Lung (tissue), 12 donors: Measurements from ENCODE around the gene JAKMIP3. TPM values are rescaled to one million over a fixed set of nuclear protein-coding genes. Genes with fewer than 3 reads are reported as not detected.

Experiments used
- ATAC-seq: fragments of 200-7000 bp; cut with Tn5 transposase; one replicate; pipeline ENCODE4 v1.9.1; 2020; ENCODE audit warnings: moderate number of reproducible peaks; ENCODE audit not compliant: insufficient read depth, low FRiP score
- DNase-seq, 3 donors: peaks; one replicate each; pipeline ENCODE4 v3.0.0-alpha.2; 2013 to 2017
- H3K27ac ChIP-seq, 2 donors: one replicate each; pipeline ENCODE4 v1.5.1; 2013; ENCODE audit warnings: mild to moderate bottlenecking in 2 of 2, moderate library complexity in 2 of 2, control low read depth in 1 of 2, inconsistent platforms in 1 of 2, low read depth in 1 of 2, low read length in 1 of 2
- H3K27me3 ChIP-seq, 3 donors: one replicate each; pipeline ENCODE4 v1.5.1; 2013; ENCODE audit warnings: low read length in 2 of 3; ENCODE audit not compliant: control insufficient read depth in 3 of 3, insufficient read depth in 3 of 3
- H3K36me3 ChIP-seq, 4 donors: one replicate each; pipeline ENCODE4 v1.5.1; 2013; ENCODE audit warnings: low read length in 4 of 4, mild to moderate bottlenecking in 1 of 4, moderate library complexity in 1 of 4; ENCODE audit not compliant: control insufficient read depth in 4 of 4, insufficient read depth in 4 of 4
- H3K4me1 ChIP-seq, 5 donors: one replicate each; pipeline ENCODE4 v1.5.1; 2013; ENCODE audit warnings: low read length in 5 of 5, mild to moderate bottlenecking in 2 of 5, moderate library complexity in 1 of 5; ENCODE audit not compliant: control insufficient read depth in 5 of 5, insufficient read depth in 5 of 5
- H3K4me3 ChIP-seq: one replicate; pipeline ENCODE4 v1.5.1; 2013; ENCODE audit warnings: mild to moderate bottlenecking, control low read depth, moderate library complexity
- H3K9ac ChIP-seq, 2 donors: one replicate each; pipeline ENCODE4 v1.5.1; 2013; ENCODE audit warnings: low read length in 2 of 2, control low read depth in 1 of 2; ENCODE audit not compliant: insufficient read depth in 1 of 2
- H3K9me3 ChIP-seq, 4 donors: one replicate each; pipeline ENCODE4 v1.5.1; 2013; ENCODE audit warnings: low read length in 3 of 4, mild to moderate bottlenecking in 1 of 4, moderate library complexity in 1 of 4; ENCODE audit not compliant: control insufficient read depth in 4 of 4, insufficient read depth in 3 of 4
- CTCF ChIP-seq: IDR thresholded peaks from 2 replicates; pipeline ENCODE4 v1.5.1; 2012; ENCODE audit warnings: mild to moderate bottlenecking; ENCODE audit errors: control extremely low read depth, extremely low read depth
- WGBS, 2 donors: extraction: QIAGEN DNeasy Blood & Tissue Kit; methylation state at CpG; one replicate each; pipeline ENCODE4 v1.1.7; 2013; 5-methylcytosine and 5-hydroxymethylcytosine counted together
- polyA plus RNA-seq, 2 donors: library from polyadenylated mRNA; stranded (reverse); fragments of 200-250 nt; gene quantifications; one replicate each; pipeline ENCODE4 v1.2.1, GENCODE V29; 2013
- total RNA-seq, 2 donors: library from RNA; depleted of rRNA in 1 of 2; stranded (reverse); fragments of >200 nt in 1 of 2; gene quantifications; one replicate each; pipeline ENCODE4 v1.2.1, GENCODE V29; 2014 to 2021
- donor health status: control.
- donor health status: control.
- donor health status: Bipolar disorder and iron deficiency.
- donor health status: healthy.
- donor health status: DM: yes; HTN: yes; CAD: no.

Gene JAKMIP3
- total and polyA plus RNA-seq, 4 donors = 0.14 to 0.34 (median 0.21) TPM

GRCh38 chr10:132045324-132045723, 20.4 kb upstream of the JAKMIP3 start:
- no peak overlapping the region for H3K9ac ChIP-seq
- no peak for TF ChIP-seq CTCF
- DNase-seq (no peak), ATAC-seq (no peak)
- no peak overlapping the region for H3K4me3 ChIP-seq
- no peaks in the 10 kb centered on the region for H3K36me3 ChIP-seq
- 89 to 94% methylated on average over 9 of the region's 9 CpGs for WGBS, 2 donors
- no peak overlapping the region for H3K27ac ChIP-seq
- H3K27me3 ChIP-seq = peaks cover 0 to 62% (median 29%) of the 10 kb centered on the region in 3 donors
- no peaks in the 10 kb centered on the region for H3K4me1 ChIP-seq
- H3K9me3 ChIP-seq = peaks cover 0 to 7% (median 0%) of the 10 kb centered on the region in 4 donors

GRCh38 chr10:132047575-132048293, 18.0 kb upstream of the JAKMIP3 start:
- 81 to 89% methylated on average over 35 to 42 of the region's 42 CpGs for WGBS, 2 donors
- Histone ChIP-seq H3K4me1 (no peaks in the 10 kb centered on the region), H3K9me3 (peaks cover 0 to 12% (median 5%) of the 10 kb centered on the region in 4 donors), H3K27ac (no peak overlapping the region), H3K9ac (no peak overlapping the region), H3K36me3 (no peaks in the 10 kb centered on the region), H3K27me3 (peaks cover 0 to 52% (median 21%) of the 10 kb centered on the region in 3 donors), H3K4me3 (no peak overlapping the region)
- no peak for DNase-seq
- no peak for ATAC-seq
- TF ChIP-seq CTCF = no peak

DNA sequence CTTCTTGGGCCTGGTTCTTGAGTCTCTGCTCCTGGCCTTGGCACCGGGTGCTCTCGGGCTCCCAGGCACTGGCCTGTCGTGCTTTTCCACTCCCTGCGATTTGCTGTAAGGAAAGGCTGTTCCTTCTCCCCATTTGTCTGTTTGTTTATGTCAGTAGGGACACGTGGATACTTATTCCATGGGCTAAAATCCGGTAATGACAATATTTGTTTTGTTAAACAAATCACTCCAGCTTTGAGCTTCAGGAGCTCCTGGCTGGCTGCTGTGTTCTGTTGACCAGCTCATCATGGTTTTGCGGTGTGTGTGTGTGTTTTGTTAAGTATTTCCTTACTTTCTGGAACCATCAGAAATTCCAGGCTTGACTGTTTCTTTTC, 17.5 kb upstream of the JAKMIP3 start:
- no peak for DNase-seq

More for the DNA sequence above, 17.5 kb upstream of the JAKMIP3 start:
- no peak for ATAC-seq
- 42 to 54% methylated on average over 7 of the region's 7 CpGs for WGBS, 2 donors
- H3K4me1 ChIP-seq = no peaks in the 10 kb centered on the region
- no peak overlapping the region for H3K27ac ChIP-seq
- no peak for TF ChIP-seq CTCF
- H3K9ac ChIP-seq = no peak overlapping the region
- H3K9me3 ChIP-seq = peaks cover 0 to 17% (median 7%) of the 10 kb centered on the region in 4 donors
- no peak overlapping the region for H3K4me3 ChIP-seq
- H3K27me3 ChIP-seq = peaks cover 0 to 47% (median 17%) of the 10 kb centered on the region in 3 donors
- H3K36me3 ChIP-seq = no peaks in the 10 kb centered on the region
